Bronchial epithelial cell (primary cell): ENCODE results near the gene SACS. TPM values are rescaled to one million over a fixed set of nuclear protein-coding genes. Genes with fewer than 3 reads are reported as not detected.
"Not testable (repeated sequence)": the region's sequence is repeated elsewhere in the genome, so short reads cannot be mapped to it uniquely, and the experiment has no call there.

Experiments
- DNase-seq: peaks from one replicate; pipeline ENCODE4 v3.0.0-alpha.2; 2010; ENCODE audit warnings: low read depth
- FAIRE-seq: peaks from 2 replicates; lab custom pipeline; 2011; peaks lifted over from hg19 to GRCh38; lab: Jason Lieb, UNC
- H3K27me3 ChIP-seq: 2 replicates; pipeline ENCODE4 v1.5.1; 2011; ENCODE audit warnings: low read length; ENCODE audit not compliant: control insufficient read depth, insufficient read depth
- H3K36me3 ChIP-seq: 2 replicates; pipeline ENCODE4 v1.5.1; 2011; ENCODE audit warnings: low read length; ENCODE audit not compliant: control insufficient read depth, insufficient read depth
- H3K4me3 ChIP-seq: 2 replicates; pipeline ENCODE4 v1.5.1; 2011; ENCODE audit warnings: mild to moderate bottlenecking, low read depth, low read length, control low read depth
- CTCF ChIP-seq: IDR thresholded peaks from 2 replicates; pipeline ENCODE4 v1.5.1; 2011; ENCODE audit warnings: mild to moderate bottlenecking, moderate library complexity, low read length, control low read depth, inconsistent platforms; ENCODE audit not compliant: insufficient read depth, severe bottlenecking
- total RNA-seq: library from RNA; depleted of rRNA; stranded (reverse); fragments of >200 nt; gene quantifications from 2 replicates; pipeline ENCODE4 v1.2.1, GENCODE V29; 2014

SACS gene
- total RNA-seq, 1 donor from 2014 or later: 26.3 TPM

DNA sequence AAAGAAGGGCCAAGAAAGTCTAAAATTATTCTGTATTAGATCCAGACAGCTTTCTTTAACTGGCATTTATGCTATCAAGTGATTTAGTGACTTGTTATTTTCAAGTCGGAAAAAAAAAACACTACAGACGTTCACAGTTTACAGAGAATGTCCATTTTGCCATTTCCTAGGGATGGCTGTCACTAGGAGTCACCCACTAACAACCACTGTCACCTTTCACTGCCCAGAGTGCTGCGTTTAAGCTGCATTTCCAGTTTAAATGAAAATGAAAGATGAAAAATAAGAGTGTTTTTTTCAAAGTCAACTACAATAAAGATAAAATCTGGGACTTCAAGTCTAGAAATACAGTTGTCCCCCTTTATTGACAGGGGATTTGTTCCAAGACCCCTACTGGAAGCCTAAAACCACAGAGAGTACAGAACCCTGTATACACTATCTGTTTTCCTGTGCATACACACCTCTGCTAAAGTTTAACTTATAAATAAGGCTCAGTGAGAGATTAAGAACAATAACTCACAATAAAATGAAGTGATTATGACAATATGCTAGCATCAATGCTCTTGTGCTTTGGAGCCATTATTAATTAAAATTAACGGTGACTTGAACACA lies 112.5 kb downstream of the SACS start:
- FAIRE-seq: no peak
- Histone ChIP-seq H3K4me3 (no peak overlapping the region), H3K27me3 (no peaks in the 10 kb centered on the region), H3K36me3 (no peaks in the 10 kb centered on the region)
- no peak for TF ChIP-seq CTCF
- no peak for DNase-seq

DNA sequence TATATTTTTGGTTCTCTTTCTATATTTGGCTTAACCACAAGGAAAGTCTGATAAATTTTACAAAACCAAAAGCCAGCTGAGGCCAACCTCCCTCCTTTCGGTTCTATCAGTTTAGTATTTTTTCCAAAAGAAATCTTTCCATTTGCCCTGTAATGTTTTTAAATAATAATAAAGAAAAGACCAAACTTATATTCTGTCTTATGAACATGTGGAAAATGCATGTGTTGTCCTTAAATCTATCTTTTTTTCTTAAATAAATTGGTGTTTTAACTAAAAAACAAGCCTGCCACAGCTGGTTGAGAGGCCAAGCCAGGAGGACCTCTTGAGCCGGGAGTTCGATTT lies 113.6 kb downstream of the SACS start:
- Histone ChIP-seq H3K27me3 (no peaks in the 10 kb centered on the region), H3K36me3 (no peaks in the 10 kb centered on the region), H3K4me3 (no peak overlapping the region)
- no peak for DNase-seq
- TF ChIP-seq CTCF: no peak
- FAIRE-seq: no peak

- DNase-seq, FAIRE-seq, H3K27me3 ChIP-seq, H3K4me3 ChIP-seq, H3K36me3 ChIP-seq: not testable (repeated sequence)
These were observed 118.7 kb downstream of the SACS start for GRCh38 chr13:23314837-23315236.

GRCh38 chr13:23292586-23292985 lies 140.9 kb downstream of the SACS start:
- H3K4me3 ChIP-seq: no peak overlapping the region
- FAIRE-seq: no peak

DNA sequence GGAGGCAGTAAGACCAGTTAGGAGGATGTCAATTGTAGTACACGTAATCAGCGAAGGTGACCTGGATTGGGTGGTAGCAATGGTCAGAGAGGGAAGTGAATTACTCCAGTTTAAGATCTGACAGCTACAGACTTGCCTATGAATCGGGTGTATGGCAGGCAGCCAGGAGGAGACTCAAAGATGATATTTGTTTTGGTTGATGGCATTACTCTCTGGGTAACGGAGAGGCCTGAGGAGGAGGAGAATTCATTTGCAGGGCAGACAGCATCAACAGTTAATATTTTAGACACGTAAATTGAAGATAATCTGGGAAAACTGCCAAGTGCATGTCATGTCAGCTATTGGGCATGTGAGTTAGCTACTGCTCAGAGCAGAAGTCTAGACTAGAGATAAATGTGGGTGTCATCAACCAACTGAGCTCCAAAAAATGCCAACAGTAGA lies 143.6 kb downstream of the SACS start:
- peak; percentile 89 for FAIRE-seq
- peak; percentile 91 for DNase-seq
- no peak for TF ChIP-seq CTCF
- H3K4me3 ChIP-seq: no peak overlapping the region
- H3K36me3 ChIP-seq: no peaks in the 10 kb centered on the region
- no peaks in the 10 kb centered on the region for H3K27me3 ChIP-seq

More at GRCh38 chr13:23292586-23292985, 140.9 kb downstream of the SACS start:
- no peak for DNase-seq
- H3K27me3 ChIP-seq: no peaks in the 10 kb centered on the region
- no peaks in the 10 kb centered on the region for H3K36me3 ChIP-seq
- no peak for TF ChIP-seq CTCF

- no peaks in the 10 kb centered on the region for H3K27me3 ChIP-seq
- FAIRE-seq (peak; percentile 40), DNase-seq (no peak)
- H3K4me3 ChIP-seq: no peak overlapping the region
- no peaks in the 10 kb centered on the region for H3K36me3 ChIP-seq
- no peak for TF ChIP-seq CTCF
These were observed 144.5 kb downstream of the SACS start for GRCh38 chr13:23288995-23289394.
